GM18867 (cell line): ENCODE data around the gene KCNMA1.

ENCODE experiments used
- ATAC-seq: cut with Tn5 transposase; IDR thresholded peaks from one replicate; pipeline ENCODE4 v1.9.1; 2021; ENCODE audit warnings: mild to moderate bottlenecking, moderate library complexity; ENCODE audit not compliant: unreplicated experiment

The KCNMA1 gene

DNA sequence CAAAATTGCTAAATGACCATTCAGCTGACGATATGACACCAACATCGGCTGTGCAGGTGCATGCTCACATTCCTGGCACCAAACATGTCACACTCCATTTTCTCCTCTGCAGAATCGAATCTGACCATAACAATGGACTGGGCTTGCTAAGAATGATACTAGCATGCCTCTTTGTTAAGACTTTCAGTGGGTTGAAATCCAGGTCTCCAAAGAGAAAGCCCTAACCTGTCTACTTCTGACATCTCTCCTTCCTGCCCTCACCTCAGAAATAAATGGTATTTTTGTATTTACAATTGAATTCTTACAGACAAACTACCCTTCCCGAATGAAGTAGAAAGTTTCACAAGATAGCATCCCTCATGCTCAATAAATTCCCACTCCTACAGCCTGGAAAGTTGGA is 373.9 kb downstream of the KCNMA1 start:
- ATAC-seq, result no peak

- ATAC-seq, result no peak
Observed at GRCh38 chr10:77261146-77261545, 376.5 kb downstream of the KCNMA1 start.

DNA sequence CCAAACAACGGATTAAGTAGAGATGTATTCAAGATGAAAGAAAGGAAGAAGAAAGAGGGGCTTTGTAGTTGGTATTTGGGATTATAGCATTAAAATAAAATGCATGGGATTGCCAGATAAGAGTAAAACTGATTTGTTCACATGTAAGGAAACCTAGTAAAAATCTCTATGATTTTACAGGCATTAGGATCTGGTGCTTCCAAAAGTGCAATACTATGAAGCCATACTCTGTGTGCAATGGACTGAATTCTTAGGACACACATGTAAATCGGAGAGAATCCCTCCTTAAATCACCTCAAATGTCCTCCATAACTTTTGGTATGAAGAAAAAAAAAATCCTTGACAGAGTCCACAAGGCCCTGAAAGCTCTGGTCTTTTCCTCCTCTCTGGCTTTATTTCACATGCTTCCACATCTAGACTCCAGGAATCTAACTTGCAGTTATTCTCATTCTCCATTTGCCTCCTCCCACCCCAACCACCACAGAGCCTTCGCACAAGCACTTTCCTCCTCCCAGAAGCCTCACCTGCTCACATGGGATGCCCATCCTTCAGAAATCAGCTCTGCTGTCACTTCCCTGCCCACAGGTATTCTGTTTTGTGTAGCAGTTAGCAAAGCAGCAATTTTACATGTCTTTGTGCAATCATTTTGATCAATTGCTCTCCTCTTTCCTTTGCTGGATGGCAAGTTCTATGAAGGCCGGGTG is 378.3 kb downstream of the KCNMA1 start:
- no peak for ATAC-seq

GRCh38 chr10:77256346-77256745 is 381.3 kb downstream of the KCNMA1 start:
- no peak for ATAC-seq

DNA sequence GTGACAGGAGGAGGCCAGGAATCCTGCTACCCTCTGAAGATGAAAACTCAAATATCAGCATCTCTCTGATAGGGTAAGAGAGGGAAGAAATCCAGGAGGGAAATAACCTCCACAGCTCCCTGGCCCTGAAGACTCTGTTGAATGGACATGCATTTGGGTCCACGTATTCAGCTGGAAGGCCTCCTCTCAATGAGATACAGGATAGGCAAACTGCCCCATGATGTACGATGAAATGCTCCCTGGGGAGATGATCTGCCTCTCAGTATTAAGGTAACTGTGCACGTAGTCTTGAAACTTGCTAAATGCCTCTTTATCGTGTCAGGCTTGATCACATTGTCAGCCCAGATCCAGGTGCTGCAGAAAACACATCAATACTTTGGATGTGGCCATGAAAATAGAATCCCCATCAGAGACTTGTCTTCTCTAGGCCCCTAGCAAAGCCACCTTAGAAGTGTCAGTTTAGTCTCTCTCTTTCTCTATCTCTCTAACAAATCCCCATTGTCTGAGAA is 384.0 kb downstream of the KCNMA1 start:
- no peak for ATAC-seq

DNA sequence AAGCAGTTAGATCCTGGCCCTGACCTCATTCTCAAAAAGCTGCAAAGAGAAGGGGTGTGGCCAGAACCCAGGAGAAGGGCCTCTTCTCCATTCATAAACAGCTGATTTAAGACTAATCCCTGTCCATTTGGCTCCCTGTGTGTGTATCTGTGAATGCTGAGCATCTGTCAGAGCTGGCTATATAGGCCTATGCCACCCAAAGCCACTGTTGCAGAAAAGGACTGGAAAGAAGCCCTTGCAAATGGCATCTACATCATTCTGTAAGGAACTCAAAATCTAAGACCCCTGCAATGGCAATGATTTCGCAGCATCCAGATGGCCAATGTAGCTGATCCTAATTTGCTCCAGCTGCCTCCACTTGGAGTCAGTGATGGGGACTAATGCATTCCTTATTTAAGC is 384.5 kb downstream of the KCNMA1 start:
- no peak for ATAC-seq

DNA sequence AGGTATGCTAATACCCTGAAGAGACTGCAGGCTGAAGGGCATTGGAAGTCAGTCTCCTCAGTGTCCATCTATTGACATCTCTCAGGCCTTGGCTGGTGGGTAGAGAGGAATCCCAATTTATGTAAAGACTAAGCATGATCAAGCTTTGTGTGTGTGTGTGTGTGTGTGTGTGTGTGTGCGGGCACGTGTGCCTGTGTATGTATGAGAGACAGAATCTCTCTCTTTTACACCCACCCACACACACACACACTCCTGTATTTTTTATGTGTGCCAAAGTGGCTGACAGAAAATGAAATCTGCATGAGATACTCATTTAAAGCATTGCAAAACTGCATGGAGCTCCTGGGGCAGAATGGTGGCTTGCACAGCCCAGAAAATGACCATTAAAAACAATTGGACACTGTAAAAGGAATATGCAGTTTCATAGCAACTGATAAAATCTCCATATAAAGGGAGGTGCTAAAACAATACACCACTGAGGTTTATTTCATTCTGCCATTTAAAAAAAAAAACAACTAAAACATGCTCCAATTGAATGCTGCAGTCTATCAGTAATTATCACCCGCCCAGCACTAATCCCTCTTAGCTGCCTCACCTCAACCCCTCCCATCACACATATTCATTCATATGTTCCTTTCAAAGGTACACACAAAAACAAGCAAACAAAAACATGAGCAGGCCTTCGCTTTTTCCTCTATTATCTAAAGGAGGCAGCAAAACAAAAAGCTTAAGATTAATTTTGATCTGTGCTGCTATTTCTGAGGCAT is 385.0 kb downstream of the KCNMA1 start:
- ATAC-seq, result no peak

DNA sequence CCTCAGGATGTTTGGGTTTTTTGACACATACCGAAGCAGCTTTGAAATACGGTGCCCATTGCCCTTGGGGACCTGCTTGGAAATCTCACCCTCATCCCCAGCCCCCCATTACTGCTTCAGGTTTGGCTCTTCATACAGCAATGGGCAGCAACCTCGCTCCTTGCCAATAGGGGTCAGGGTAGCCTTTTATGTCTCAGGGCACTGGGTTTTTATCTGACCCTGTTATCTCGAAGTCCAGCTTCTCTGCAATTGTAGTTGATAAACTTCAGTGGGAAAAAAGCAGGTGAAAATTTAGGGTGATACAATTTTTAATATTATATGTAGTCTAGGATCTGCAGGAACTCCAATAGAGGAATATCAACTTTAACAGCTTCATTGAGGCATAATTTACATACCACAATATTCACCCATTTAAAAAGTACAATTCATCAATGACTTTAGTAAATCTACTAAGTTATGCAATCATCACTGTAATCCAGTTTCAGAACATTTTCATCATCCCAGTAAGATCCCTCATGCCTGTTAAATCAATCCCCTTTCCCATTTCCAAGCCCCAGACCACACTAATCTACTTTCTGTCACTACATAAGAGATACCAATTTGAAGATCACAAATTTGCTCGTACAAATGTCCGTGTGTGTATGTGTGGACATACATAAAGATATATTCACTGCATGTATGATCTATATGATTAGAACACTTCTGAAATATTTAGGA is 386.2 kb downstream of the KCNMA1 start:
- no peak for ATAC-seq

GRCh38 chr10:77249901-77250459 is 387.6 kb downstream of the KCNMA1 start:
- ATAC-seq, result no peak

- ATAC-seq, result no peak
Observed at GRCh38 chr10:77248104-77248790, 389.4 kb downstream of the KCNMA1 start.

- no peak for ATAC-seq
Observed at GRCh38 chr10:77247031-77247990, 390.3 kb downstream of the KCNMA1 start.

- no peak for ATAC-seq
Observed at GRCh38 chr10:77245953-77246352, 391.7 kb downstream of the KCNMA1 start.

DNA sequence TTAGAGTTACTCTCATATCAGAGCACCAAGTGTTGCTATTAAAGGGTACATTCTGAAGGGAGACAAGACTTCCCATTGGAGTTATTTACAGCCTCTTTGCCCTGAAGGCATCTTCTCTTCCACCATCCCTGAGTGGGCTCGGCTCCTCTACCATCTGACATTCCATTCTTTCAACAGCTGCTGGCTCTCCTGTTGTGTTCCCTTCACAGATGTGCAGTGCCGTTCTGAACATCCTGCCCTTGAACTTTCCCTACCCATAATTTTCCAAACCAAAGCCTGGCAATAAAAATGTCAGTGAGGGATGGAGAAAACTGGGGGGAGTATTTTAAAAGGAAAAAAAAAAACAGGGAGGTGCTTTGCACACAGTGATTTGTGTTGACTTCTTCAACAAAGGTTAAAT is 392.9 kb downstream of the KCNMA1 start:
- ATAC-seq, result no peak

DNA sequence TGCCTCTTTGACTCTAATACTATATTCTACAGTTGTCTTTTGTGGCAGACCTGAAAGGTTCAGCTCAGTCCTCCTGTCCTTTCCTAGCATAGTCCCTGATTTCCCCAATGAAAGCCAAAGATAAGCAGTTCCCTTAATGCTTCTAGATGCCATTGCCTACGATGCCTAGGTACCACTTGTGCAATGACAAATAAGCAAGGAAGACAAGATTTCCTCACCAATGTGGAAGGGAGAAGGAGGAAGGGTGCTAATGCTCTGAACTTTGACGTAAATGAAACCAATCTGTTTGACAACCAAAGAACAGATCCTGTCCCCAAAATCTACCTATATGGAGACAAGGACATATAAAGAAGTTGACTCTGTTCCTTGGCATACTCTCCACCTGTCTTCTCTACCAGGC is 393.3 kb downstream of the KCNMA1 start:
- no peak for ATAC-seq

DNA sequence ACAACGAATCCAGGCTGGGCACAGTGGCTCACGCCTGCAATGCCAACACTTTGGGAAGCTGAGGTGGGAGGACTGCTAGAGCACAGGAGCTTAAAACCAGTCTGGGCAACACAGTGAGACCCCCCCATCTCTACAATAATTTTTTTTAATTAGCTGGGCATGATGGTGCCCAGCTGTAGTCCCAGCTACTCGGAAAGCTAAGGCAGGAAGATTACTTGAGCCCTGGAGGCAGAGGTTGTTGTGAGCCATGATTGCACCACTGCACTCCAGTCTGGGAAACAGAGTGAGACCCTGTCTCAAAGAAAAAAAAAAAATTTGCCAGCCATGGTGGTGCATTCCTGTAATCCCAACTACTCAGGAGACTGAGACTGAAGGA is 396.3 kb downstream of the KCNMA1 start:
- ATAC-seq, result no peak

DNA sequence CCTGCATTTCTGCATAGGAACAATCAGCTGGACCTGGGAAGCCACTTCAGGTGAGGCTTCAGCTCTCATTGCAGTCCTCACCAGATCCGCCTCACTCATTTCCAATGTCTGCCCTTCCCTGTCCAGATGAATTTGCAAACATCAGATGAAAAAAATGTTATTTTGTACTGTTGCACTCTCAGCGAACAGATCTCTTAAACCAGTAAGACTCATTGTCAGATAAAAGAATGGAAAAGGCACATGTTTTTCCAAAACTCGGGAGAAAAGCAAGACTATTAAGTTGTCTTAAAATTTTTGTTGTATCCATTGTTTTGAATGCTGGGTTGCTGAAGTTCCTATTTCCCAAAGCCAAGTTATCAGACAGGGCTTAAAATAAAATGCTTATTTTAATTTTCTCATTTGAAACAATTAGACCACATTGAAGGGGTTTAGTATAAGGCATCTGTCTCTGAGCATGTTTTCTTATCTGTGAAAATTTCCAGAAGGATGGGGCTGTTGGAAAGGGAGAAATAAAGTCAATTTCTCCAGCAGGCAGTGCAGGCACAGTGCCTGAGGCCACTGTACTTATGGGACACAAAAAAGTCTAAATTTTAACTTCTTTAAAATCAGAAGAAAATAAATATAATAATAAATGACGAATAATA is 396.8 kb downstream of the KCNMA1 start:
- no peak for ATAC-seq

DNA sequence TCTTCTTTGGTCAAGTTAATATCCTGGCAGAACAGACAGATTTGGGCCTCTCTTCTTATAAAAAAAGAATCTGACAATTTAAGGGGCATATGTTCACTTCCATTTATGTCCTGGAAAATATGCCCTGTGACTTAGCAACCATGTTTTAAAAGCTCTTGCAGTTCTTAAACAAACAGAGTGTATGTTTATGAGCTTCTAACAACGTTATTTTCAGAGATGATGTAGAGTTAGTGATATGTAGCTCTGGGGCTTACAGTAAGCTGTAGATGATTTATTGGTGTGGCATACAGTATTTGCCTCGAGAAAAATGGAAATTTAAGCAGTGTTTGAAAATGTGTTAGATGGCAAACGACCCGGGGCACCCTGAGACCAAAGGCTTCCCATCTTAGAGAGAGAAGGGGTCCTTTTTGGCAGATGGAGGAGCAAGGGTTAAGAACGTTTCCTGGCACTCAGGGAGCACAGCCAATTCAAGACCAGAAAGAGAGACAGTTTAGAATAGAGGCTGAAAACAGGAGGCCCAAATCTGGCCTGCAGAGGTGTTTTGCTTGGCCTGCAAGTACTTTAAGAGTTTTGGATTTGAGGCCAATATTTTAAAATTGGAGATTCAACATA is 397.5 kb downstream of the KCNMA1 start:
- ATAC-seq, result no peak

- no peak for ATAC-seq
Observed at GRCh38 chr10:77237120-77237519, 400.5 kb downstream of the KCNMA1 start.

GRCh38 chr10:77236700-77237099 is 400.9 kb downstream of the KCNMA1 start:
- ATAC-seq, result no peak
